Caki2 (cell line): Measurements from ENCODE around the gene MLPH. TPM values are rescaled to one million over a fixed set of nuclear protein-coding genes. Genes with fewer than 3 reads are reported as not detected.
A peak's percentile ranks its signal among the peaks of the same experiment; 100 is the strongest.

Source experiments
- DNase-seq: peaks from one replicate; pipeline ENCODE4 v3.0.0-alpha.2; 2015; ENCODE audit warnings: low read depth
- in situ Hi-C: cut with HindIII; loops from 2 replicates; pipeline ENCODE4 v1.10.0; 2016; ENCODE audit warnings: low sequenced_read_pairs, low pct_unique_long_range_greater_than_20kb, mixed read lengths
- total RNA-seq: library from RNA; depleted of rRNA; stranded (reverse); fragments of >200 nt; shearing (Covaris generic); gene quantifications from 2 replicates; pipeline ENCODE4 v1.2.3, GENCODE V29; 2014; ENCODE audit warnings: low replicate concordance

MLPH gene
- total RNA-seq, 1 experiment from 2014 or later: 33.8 TPM

DNA sequence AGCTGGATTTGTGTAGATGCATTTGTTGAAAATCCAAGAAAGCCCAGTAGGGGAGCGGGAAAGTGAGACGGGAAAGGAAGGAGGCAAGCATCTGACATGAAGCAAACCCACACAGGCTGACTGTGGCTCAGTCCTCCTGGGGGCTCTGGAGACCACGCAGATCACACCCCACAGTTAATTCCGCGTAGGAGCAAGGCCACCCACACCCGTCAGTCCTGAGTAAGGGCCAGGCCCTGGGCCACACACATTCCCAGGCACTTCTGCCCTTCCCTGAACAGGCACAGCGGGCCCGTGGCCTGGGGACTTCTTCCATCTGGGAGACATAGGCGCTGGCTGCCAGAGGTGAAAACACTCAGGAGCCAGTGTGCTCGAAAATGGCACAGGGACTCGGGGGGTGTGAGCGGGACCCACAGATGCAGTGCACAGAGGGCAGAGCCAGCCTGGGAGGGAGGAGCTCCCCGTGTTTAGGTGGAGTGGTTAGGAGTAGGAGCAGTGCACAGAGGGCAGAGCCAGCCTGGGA lies 59.9 kb downstream of the MLPH start:
- no peak for DNase-seq
- in situ Hi-C loops: no loop called here

GRCh38 chr2:237547841-237548416 lies 60.9 kb downstream of the MLPH start:
- in situ Hi-C loops: no loop called here
- no peak for DNase-seq

DNA sequence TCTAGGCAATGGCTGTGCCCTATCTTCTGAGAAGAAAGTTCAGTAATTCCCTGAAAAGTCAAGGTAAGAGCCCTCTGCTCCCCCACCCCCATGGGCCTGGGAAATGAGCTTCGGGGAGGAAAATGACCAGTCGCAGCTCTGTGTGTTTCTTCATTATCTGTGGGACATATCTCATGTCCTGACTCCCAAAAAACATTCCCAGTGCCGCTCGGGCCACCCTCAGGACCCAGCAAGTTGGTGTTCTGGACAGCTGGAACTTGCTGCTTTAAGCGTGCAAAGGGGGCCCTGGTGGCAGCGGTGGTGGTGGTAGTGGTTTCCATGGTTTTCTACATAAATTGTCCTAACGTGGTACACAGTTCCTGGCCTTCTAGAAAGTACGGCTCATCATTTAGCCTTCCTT lies 62.2 kb downstream of the MLPH start:
- no peak for DNase-seq
- in situ Hi-C loops: no loop called here

GRCh38 chr2:237549643-237550415 lies 62.8 kb downstream of the MLPH start:
- in situ Hi-C loops: no loop called here
- no peak for DNase-seq

- in situ Hi-C loops: no loop called here
Measured at GRCh38 chr2:237551071-237551574, 64.1 kb downstream of the MLPH start.

DNA sequence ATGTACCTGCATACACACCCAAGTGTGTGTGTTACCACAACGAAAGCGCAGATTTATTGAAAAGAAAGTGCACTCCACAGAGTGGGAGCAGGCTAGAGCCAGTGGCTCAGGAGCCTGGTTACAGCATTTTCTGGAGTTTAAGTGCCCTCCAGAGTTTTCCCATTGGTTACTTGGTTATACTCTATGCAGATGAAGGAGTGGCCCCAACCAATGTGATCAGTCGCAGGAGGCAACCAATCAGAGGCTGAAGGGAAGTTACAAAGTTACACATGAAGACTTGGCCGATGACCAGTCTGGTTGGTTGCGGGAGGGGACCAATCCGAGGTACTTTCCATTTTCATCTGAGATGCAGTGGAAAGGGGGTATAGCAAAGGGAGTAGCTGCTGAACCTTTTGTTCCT lies 65.9 kb downstream of the MLPH start:
- in situ Hi-C loops: no loop called here

More at GRCh38 chr2:237551071-237551574, 64.1 kb downstream of the MLPH start:
- DNase-seq: no peak

GRCh38 chr2:237553948-237554347 lies 66.9 kb downstream of the MLPH start:
- in situ Hi-C loops: no loop called here
- no peak for DNase-seq

More for the DNA sequence above, 65.9 kb downstream of the MLPH start:
- DNase-seq: no peak

- DNase-seq: no peak
- in situ Hi-C loops: no loop called here
Measured at GRCh38 chr2:237555560-237555959, 68.5 kb downstream of the MLPH start.

DNA sequence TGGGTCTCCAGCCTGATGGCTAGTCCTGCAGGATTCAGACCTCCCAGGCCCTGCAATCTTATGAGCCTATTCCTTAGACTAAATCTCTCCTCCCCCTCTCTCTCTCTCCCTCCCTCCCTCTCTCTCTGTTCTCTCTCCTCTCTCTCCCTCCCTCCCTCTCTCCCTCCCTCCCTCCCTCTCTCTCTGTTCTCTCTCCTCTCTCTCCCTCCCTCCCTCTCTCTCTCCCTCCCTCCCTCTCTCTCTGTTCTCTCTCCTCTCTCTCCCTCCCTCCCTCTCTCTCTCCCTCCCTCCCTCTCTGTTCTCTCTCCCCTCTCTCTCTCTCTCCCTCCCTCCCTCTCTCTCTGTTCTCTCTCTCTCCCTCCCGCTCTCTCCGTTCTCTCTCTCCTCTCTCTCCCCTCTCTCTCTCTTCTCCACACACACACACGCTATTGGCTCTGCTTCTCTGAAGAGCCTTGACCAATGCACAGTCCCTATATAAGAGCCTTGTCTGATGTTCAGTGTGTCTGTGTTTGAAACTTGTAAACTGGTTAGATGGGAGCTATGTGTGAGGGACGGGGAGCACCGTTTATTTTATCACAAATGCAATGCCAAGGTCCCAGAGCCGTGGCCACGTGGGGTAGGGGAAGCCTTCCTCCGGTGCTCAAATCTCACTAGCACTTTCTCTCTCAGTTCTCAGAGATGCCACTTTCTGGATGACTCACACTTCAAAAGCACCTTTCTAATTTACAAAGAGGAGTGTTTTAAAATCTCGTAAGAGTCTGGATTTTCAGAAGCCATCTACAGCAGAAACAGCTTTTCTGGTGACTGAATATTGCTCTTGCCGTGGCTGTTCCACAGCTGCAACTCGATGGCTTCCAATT lies 70.0 kb downstream of the MLPH start:
- no peak for DNase-seq
- in situ Hi-C loops: no loop called here

DNA sequence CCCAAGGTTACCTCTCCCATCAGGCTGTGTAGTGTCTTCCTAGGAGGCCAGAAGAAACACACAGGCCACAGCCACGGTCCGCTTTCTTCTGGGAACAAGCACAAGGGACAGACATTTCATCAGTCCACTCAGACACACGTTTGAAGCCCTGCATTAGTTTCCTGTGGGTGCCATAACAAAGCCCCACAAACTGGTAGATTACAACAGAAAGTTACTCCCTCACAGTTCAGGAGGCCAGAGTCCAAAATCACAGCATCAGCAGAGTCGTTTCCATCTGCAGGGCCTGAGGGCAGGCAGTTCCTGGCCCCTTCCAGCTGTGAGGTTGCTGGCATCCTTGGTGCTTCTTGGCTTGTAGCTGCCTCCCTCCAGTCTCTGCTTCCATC lies 70.6 kb downstream of the MLPH start:
- DNase-seq: no peak
- in situ Hi-C loops: no loop called here

GRCh38 chr2:237558961-237559641 lies 72.0 kb downstream of the MLPH start:
- in situ Hi-C loops: no loop called here

GRCh38 chr2:237561221-237561620 lies 74.2 kb downstream of the MLPH start:
- in situ Hi-C loops: no loop called here
- DNase-seq: no peak

More at GRCh38 chr2:237558961-237559641, 72.0 kb downstream of the MLPH start:
- DNase-seq: peak; percentile 43

- DNase-seq: no peak
- in situ Hi-C loops: no loop called here
Measured at GRCh38 chr2:237563816-237564215, 76.8 kb downstream of the MLPH start.

GRCh38 chr2:237564526-237565131 lies 77.6 kb downstream of the MLPH start:
- in situ Hi-C loops: no loop called here
- no peak for DNase-seq

GRCh38 chr2:237565974-237566373 lies 78.9 kb downstream of the MLPH start:
- no peak for DNase-seq
- in situ Hi-C loops: no loop called here

DNA sequence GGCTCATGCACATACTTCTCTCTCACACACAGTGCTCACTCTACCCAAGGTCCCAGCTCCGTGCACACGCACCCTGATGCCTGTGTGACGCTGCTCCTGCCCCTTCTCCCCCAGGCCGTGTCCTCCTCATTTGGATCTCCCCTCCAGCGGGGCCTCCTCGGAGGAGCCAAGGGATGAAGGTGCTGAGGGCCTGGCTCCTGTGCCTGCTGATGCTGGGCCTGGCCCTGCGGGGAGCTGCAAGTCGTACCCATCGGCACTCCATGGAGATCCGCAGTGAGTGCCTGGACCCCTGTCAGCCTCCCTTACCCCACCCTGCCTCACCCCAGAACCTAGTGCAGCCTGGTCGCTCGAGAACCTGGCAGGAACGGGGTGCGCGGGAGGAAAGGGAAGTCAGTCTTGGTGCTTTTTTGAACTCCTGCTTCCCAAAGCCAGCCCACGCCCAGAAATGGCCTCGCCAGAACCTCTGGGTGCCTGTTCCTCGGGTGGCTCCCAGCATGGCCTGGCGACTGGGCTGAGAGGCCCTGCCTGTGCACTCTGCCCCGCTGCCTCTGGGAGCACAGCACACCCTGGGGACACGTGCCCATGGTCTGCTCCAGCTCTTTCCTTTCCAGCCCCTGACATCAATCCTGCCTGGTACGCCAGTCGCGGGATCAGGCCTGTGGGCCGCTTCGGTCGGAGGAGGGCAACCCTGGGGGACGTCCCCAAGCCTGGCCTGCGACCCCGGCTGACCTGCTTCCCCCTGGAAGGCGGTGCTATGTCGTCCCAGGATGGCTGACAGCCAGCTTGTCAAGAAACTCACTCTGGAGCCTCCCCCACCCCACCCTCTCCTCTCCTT lies 79.6 kb downstream of the MLPH start, which contains the start of gene PRLH:
TSS of gene PRLH (plus strand) at position 174 of the 835 bp plus-strand sequence. CDS start at position 174, 0 bp downstream.
- in situ Hi-C loops: no loop called here

More for the DNA sequence above, 79.6 kb downstream of the MLPH start, which contains the start of gene PRLH:
- DNase-seq: no peak
